Colon (tissue), 2 donors: ENCODE measurements around the gene COP1.
A peak's percentile ranks its signal among the peaks of the same experiment; 100 is the strongest.
"Not testable (repeated sequence)": the region's sequence is repeated elsewhere in the genome, so short reads cannot be mapped to it uniquely, and the experiment has no call there.

ENCODE experiments used
- FAIRE-seq: peaks from 2 replicates; lab custom pipeline; 2012; peaks lifted over from hg19 to GRCh38; lab: Jason Lieb, UNC
- donor health status: control.
- donor health status: control.

The COP1 gene

GRCh38 chr1:176033881-176034280 lies 173.2 kb downstream of the COP1 start:
- no peak for FAIRE-seq

- FAIRE-seq = peak; percentile 53
Measured at GRCh38 chr1:176033474-176033873, 173.6 kb downstream of the COP1 start.

GRCh38 chr1:176032040-176032645 lies 174.9 kb downstream of the COP1 start:
- no peak for FAIRE-seq

GRCh38 chr1:176029609-176030008 lies 177.5 kb downstream of the COP1 start:
- FAIRE-seq = no peak

- FAIRE-seq = no peak
Measured at GRCh38 chr1:176029155-176029554, 177.9 kb downstream of the COP1 start.

GRCh38 chr1:176027934-176028333 lies 179.2 kb downstream of the COP1 start:
- FAIRE-seq = not testable (repeated sequence)

- no peak for FAIRE-seq
Measured at GRCh38 chr1:176022574-176022973, 184.5 kb downstream of the COP1 start.

GRCh38 chr1:176017722-176018121 lies 189.4 kb downstream of the COP1 start:
- no peak for FAIRE-seq

GRCh38 chr1:176009951-176010350 lies 197.1 kb downstream of the COP1 start:
- FAIRE-seq = no peak

- not testable (repeated sequence) for FAIRE-seq
Measured at GRCh38 chr1:176007756-176008389, 199.2 kb downstream of the COP1 start.

- not testable (repeated sequence) for FAIRE-seq
Measured at GRCh38 chr1:175994660-175995059, 212.4 kb downstream of the COP1 start.

- not testable (repeated sequence) for FAIRE-seq
Measured at GRCh38 chr1:175992825-175993224, 214.3 kb downstream of the COP1 start.

- not testable (repeated sequence) for FAIRE-seq
Measured at GRCh38 chr1:175992202-175992601, 214.9 kb downstream of the COP1 start.

GRCh38 chr1:175984813-175985212 lies 222.3 kb downstream of the COP1 start:
- no peak for FAIRE-seq

GRCh38 chr1:175984057-175984812 lies 222.9 kb downstream of the COP1 start:
- no peak for FAIRE-seq

GRCh38 chr1:175983363-175983762 lies 223.7 kb downstream of the COP1 start:
- not testable (repeated sequence) for FAIRE-seq

- peak; percentile 5 for FAIRE-seq
Measured at GRCh38 chr1:175981128-175981527, 226.0 kb downstream of the COP1 start.

GRCh38 chr1:175978926-175979325 lies 228.2 kb downstream of the COP1 start:
- no peak for FAIRE-seq

- no peak for FAIRE-seq
Measured at GRCh38 chr1:175978476-175978875, 228.6 kb downstream of the COP1 start.

- FAIRE-seq = peak; percentile 5
Measured at GRCh38 chr1:175976865-175977642, 230.0 kb downstream of the COP1 start.

GRCh38 chr1:175969231-175969630 lies 237.9 kb downstream of the COP1 start:
- FAIRE-seq = no peak

GRCh38 chr1:175968486-175969172 lies 238.5 kb downstream of the COP1 start:
- no peak for FAIRE-seq
